ENCODE data around the gene MEIS2.
A peak's percentile ranks its signal among the peaks of the same experiment; 100 is the strongest.

The MEIS2 gene

DNA sequence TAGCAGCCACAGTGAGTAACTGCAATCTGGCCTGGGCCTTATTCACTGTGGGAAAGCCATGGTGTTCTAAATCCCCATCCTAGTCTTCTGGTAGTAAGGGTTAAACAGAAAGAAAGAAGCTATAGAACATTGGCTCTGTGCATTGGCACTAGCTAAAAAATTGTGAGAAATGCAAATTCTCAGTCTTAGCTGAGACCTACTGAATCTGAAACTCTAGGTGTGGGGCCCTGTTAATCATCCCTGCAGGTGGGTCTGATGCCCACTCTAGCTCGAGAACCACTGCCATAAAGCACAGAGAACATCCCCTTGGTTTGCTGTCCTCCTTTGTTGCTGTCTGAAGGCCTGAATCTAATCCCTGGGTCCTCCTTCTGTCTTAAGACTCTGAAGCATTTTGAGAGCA is 59.3 kb downstream of the MEIS2 start:
- no peak for DNase-seq (ENCODE audit: low spot score)

DNA sequence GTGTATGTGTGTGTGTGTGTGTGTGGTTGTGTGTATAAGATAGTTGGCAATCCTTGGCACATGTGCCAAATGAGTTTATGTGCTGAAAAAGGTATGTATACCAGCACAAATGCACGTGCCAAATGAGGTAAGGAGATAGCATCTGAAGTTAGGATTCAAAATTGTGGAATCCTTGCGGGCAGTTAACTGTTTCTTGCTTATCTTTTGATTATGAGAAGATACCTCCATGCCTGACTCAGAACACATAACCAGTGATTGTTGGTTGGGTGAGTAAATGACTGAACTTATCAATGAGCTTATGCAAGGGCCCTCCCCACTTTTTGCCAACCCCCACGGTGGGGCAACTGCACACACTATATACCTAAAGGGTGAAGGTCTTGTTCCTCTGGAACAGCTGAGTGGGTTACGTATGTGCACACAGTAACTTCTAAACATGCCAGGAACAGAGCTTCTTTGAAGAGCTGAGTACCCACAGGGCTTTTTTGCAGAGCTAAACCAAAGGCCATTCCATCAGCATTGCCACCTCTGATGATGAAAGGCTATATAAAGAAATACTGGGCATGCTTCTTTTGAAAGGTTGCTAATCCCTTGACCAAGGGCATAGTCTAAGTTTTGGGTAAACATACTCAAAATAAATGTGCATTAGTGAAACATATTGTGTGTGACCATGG is 60.1 kb downstream of the MEIS2 start:
- no peak for DNase-seq (ENCODE audit: low spot score)

DNA sequence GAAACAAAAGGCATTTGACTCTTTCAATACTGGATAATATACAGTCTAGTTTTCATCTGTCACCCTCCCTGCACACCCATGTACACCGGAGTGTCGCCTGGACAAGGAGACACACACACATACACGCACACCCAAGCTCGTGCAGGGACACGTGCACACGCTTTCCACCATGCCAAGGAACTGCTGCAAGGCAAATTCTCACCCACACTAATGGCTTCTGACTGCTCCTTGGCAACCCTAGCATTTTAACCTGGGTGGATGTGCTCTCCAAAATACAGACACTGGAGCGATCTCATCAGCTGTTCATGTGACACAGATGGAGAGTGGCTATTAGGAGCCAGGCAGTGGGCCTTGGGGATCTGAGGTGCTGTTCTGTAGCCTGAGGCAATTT is 61.6 kb downstream of the MEIS2 start:
- DNase-seq (ENCODE audit: low spot score): no peak

DNA sequence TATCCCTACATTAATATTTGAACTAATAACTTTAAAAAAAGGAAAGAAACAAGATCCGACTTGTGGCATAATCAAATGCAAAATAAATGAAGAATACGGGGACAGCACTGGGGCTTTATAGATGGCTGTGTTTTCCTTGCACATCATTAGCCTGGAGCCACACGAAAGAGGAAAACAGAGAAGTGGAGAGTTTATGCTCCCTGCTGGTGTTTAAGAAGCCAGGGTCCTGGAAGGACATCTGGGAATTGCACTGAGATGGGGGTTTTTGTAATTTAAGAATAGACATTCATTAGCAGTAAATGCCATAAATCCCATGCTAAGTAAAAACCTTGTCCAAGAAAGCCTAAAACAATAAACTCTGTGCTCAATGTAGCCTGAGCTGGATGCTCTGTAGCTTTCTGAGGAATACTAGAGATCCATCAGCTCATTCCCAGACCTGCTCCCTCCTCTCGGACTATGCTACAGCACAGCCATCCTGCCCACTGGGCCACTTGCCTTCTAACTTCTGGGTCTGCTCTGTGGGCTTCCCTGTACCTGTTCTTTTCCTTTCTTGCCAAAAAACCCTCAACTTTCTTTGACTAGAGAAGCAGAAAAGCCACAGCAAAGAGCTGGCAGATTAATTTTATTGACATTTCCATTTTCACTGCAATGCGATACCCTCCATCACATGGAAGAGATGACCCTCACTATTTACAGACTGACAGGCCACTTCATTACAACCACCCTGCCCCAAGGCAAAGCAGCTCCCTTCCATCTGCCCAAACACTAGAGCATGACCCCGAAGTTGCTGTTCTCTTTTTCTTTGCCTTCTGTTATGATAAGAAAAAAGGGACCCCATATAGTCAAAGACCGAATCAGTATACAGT is 62.3 kb downstream of the MEIS2 start:
- DNase-seq (ENCODE audit: low spot score): no peak

DNA sequence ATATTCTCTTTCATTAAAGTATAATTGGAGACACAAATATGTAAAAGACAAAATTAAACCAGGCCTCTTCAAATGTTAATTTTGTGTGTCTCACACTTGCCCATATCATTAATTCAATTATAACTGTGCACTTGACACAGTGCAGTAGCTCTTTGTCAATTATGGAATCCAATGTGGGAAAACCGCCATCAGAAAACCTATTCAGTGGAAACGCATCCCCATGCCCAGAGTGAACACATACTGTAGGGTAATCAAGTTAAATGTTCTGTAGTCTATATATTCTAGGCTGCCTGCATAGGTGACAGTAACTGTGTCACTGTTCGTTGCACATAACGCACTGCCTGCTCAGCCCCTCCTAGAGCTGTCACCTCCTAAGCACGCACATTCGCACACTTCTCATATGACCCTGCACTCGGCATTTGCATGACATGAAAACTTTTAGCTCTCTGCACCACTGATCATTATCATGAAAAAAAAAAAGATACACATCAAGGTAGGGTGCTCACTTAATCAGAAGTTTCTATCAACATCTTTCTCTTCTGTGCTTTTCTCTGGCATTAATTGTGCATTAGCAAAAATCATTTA is 63.2 kb downstream of the MEIS2 start:
- DNase-seq (ENCODE audit: low spot score): no peak

DNA sequence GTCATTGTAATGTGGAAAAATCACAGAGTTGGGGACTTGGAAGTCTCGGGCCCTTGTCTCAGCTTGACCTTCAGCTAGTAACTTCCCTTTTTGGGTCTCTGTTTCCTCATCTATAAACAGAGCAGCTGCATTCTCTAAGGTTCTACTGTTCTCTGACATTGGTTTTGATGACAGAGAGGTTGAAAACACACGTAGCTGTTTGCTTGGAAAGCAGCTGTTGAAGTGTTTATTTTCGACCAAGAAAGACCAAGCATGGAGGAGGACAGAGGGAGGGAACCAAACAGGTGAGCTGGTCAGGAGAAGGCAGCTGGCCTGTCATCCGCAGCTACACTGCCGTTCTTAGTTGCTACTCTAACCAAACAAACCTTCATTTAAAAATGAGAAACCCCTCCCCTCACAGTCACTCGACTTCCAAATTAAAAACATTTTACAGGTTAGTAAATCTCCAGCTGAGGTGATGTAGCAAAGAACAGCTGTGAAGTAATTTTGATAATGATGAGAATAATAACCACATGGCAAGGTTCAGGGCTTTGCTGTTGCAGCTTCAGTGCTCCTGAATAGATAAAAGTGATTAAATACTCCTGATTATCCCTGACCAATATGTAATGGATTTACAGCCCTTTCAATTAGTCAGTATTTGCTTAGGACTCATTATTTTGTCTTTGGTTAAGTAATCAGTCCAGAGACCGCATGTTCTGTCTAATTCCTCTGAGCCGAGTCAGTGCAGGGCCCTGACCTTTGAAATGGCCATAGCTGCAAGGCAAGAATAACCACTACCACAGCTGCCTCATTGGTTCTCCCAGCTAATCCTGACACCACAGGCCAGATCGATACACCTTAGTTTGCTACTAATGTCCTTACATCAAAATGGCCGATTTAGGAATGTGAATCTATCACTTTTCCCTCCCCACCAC is 65.3 kb downstream of the MEIS2 start:
- peak; percentile 44 for DNase-seq (ENCODE audit: low spot score)

DNA sequence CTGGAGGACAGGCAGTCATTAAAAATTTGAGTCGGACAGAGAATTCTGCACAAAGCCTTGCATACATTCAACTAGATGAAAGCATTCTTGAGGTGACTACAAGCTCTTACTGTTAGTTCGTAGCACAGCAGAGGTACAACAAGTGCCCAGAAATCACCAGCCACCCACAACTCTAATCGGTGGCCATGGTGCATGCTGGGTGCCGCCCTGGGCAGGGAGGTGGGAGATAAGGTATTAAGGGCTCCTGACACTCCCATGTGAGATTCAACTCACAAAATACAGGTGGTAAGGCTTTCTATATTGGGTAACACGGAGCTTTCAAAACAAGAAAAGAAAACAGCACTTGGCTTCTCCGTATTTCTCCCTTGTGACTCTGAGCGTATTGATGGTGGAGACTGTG is 66.0 kb downstream of the MEIS2 start:
- DNase-seq (ENCODE audit: low spot score): no peak

DNA sequence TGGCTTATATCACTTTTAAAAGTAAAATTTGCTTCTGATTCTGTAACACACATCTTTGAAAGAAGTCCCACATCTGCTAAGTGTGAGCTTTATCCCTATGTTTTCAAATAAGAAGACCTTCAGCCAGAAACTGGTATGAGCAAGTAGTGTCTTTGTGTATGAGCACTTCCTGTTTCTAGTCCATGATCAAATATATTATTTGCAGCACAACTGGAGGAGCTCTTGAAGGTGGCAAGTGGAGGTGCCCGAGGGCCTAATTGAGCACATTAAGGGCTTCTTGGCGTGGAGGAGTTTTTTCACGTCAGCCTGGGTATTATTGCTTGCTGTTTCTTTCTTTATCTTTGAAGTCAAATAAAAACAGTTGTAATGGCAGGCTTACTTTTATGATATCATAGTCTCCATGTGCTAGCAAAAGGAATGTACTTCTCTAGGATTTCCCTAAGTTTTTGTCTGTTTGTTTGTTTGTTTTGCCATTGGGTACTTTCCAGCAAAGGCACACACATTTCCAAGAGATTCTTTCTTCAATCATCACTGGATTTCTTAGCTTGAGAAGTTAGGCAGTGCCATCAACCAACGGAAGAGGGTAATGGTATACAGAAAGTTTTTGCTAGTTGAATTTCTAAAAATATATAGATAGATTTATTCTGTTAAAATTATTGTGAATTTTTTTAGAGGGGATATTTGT is 68.1 kb downstream of the MEIS2 start:
- DNase-seq (ENCODE audit: low spot score): no peak

DNA sequence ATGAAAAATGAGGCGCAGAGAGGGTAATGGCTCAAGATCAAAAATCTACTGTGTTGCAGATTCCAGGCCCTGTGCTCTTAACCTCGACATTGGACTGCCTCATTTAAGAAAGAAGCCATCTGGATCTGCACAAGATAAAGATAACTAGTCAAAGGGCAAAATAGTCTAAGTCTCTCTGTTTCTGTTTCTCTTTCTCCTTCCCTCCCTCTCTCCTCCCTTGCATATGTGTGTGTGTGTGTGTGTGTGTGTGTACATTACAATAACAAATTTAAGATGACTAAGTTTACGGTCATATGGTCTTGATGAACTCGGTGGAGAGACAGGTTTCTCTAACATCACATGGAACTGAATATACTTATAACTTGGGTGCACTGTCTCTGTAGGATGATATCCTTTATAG is 69.2 kb downstream of the MEIS2 start:
- DNase-seq (ENCODE audit: low spot score): no peak

DNA sequence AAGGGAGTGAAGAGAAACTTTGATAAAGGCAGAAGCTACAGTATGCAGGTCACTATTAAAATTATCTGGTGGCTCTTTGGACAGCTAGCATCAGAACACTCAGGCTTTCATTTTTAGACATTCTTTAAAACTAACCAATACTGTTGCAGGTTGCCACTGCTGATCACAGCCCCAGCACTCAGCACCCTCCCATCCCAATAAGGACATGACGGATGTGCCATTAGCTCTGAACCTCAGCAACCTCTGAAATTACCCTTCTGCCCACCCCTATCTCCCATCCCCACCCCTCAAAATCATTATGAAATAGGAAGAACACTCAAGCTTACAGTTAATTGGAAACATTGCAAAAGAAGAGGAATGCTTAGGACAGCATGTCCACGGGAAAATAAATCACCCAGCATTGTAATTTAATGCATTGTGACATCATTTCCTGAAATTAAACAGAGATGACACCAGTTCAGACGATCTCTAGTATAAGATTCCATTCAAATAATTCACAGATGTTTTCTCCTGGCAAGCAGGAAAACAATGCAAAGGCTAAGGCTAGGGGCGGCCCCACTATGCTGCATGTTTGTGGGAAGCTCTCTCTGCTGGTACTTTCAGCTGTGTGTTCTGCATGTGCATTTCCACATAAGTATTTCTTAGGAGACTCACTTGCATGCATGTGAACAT is 71.6 kb downstream of the MEIS2 start:
- DNase-seq (ENCODE audit: low spot score): peak; percentile 67

DNA sequence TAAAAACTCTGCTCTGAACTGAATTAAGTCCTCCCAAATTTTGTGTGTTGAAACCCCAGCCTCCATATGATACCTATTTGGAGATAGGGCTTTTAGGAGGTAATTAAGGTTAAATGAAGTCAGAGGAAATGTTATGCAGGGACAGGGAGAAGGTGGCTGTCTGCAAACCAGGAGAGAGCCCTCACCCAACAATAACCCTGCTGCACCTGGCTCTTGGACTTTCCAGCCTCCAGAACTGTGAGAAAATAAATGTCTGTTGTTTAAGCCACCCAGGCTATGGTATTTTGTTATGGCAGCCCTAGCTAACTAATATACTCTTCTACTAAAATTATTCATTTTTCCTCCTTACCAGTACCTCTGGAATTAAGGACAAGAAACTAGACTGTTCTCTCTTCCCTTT is 79.5 kb downstream of the MEIS2 start:
- DNase-seq (ENCODE audit: low spot score): no peak

DNA sequence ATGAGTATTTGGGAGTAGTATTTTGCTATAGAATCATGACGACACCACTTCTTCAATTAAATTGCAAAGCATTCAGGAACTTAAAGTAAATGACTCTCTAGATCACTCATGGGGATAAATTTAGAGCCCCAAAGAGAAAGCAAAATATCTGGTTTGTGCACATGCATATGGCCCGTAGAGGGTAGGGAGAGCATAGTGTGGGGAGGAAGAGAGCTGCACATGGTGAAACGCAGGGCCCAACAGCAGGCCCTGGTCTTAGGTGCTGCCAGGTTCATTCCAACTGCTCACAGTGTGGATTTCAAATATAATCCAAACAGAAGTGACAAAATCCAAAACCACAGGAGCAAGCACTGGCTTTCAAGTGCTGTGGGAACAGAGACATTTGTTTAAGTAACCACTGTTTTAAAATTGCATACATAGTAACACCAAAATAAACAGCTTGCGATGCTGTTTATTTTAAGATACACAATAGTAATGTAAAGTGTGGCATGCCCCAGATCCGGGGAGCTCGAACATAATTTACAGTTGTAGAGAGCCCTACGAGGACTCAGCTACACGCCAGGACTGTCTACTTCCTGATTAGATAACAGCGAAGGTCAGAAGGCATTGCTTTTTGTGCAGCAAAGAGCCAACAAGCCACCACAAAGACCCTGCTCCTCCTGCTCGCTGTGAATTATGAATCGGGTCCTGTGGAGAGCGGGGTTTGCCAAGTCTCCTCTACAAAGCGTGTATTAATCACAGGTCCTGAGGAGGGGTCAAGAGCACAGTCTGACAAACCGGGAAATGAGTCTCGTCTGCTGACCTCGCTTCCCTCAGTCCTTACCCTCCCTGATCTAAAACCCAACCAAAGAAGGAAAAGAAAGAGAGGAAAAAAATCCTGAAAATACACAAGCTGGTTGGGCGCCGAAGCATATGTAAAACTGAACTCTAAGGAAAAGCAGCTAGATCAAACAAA is 80.6 kb downstream of the MEIS2 start:
- DNase-seq (ENCODE audit: low spot score): no peak

DNA sequence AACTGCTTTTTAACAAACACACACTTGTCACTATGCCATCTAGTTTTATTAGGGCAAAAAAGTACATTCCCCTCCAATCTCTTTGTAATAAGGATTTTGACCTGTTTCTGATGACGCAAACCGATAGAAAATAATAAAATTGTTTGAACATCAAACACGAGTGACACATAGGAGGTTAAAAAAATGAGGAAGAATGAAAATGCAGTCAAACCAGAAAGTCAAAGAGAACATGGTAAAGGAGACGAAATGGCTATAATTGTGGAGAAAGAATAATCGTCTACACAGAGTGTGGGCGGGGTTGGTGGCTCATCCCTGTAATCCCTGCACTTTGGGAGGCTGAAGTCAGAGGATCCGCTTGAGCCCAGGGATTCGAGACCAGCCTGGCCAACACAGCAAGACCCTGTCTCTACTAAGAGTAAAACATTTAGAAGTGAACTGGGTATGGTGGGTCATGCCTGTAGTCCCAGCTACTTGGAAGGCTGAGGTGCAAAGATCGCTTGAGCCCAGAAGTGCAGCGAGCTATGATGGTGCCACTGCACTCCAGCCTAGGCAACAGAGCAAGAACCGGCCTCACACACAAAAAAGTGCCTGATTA is 83.2 kb downstream of the MEIS2 start:
- DNase-seq (ENCODE audit: low spot score): no peak

DNA sequence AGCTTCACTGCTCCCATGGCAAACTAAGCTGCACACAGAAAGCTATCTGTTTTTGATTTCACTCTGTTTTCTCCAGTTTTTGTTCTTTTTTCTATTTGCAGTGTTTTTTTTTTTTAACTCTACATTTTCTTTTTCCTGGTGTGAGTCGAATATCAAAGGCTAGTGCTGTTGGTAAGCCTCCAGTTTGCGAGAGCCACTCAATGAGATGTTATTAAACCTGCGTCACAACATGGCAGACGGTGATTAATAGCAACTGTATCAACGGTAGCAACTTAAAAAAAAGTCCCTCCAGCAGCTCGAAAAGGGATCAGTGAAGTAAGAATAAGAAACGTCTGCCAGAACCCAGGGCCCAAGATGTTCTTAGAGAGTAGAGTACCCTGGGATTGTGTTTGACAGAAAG is 84.1 kb downstream of the MEIS2 start:
- peak; percentile 42 for DNase-seq (ENCODE audit: low spot score)

DNA sequence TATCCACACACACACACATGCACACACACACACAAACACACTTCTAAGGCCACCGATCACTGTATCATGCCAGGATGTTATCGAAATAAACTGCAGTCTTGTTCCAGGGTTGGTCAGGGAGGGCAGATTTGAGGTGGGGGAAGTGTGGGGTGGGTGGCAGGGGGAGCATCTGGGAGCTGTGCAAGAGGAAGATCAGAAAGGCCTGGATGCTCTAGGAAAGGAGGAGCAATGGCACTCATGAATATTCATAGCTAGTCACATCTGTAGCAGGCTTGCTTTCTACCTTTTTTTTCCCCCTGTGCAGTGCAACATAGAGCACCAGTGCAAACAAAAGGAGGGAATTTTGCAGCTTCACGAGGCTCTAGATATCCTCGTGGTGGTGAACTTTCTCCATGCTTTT is 84.9 kb downstream of the MEIS2 start:
- no peak for DNase-seq (ENCODE audit: low spot score)

DNA sequence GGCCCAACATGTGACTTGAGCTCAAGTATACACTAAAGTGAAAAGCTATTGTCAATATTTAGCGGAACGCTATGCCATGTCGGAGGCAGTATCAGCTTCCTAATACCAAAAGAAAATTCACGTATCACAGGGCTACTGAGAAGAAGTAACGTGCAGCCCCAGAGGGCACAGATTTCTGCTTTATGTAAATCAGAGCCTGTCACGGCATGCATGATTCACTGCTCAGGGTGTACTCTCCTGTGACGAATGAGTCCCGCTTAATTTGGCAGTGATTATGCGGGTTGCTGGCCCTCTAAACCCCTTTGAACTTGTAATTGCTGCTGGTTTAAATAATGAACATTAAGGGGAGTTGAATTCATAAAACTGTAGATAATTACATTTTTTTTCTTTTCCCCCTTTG is 85.3 kb downstream of the MEIS2 start:
- DNase-seq (ENCODE audit: low spot score): peak; percentile 46

DNA sequence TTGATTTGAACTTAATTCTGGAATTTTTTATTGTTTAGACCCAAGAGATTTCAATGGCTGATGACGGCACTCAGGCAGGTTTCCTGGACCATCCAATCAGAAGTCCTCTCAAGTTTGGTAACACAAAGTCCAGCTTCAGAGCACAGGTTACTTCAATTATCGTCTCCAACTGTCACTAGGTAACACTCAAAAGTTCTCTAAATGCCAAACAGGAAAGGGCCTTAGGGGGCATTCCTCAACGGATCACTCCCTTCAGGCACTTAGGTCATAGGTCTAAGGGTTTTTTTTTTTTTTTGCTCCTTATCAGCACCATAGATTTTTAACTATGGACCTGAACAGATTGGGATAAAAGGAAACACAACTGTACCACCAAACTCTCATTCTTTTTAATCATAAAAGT is 85.8 kb downstream of the MEIS2 start:
- no peak for DNase-seq (ENCODE audit: low spot score)

DNA sequence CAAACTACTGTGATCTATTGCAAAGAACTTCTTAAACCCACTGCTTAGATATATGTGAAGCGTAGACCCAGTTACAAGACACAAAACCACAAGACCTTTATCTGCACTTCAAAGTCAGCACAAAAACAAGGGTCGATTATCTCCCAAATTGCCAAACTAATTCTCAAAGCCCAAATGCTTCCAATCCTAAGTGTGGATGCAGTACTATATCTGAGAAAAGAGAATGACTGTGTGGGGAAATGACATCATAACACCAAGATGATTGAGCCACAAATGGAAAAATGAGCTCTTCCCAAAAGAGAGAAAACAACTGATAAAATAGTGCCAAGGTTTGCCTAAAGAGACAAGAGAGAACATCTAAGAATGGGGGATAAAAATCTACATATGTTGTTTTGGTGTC is 86.2 kb downstream of the MEIS2 start:
- DNase-seq (ENCODE audit: low spot score): peak; percentile 29

DNA sequence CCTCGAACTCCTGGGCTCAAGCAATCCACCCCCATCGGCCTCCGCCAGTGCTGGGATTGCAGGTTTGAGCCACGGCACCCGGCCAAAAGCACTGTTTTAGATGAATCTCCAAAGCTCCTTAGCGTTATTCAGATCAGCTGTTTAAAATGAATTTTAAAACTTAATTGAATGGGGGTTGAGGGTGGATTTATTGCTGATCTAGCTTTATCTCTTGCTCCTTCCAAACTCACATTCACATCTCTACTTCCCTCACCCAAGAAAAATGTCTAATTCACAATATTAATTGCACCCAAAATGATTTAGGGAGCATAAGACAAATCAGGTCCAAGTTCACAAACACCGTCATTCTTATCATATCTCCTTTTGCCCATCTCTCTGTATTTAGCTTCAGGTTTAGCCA is 89.8 kb downstream of the MEIS2 start:
- DNase-seq (ENCODE audit: low spot score): no peak

DNA sequence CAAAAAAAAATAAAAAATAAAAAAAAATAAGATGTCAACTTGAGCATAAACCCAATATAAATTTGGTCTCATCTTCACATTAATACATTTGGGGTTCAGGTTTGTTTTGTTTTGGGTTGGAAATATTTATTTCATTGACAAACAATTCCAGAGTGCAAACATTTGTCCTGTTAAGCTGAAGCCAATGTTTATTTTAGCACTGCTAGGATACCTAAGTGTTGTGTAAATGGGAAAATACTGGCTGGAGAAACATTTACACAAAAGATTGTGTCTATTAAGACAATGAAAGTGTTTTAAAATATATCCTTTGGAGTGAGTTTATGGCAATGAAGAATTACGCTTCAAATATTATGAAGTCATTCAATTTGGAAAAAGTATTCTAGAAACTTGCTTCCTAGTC is 91.1 kb downstream of the MEIS2 start:
- DNase-seq (ENCODE audit: low spot score): no peak

Data from GM03348 (cell line).